Neutrophil (primary cell): ENCODE measurements around the gene PCSK6.

Source experiments
- H3K27ac ChIP-seq: fragments of 200-600 bp; sonication (generic); 2 replicates; pipeline ENCODE4 v1.5.1; 2016; ENCODE audit warnings: mild to moderate bottlenecking, moderate library complexity
- H3K27me3 ChIP-seq: fragments of 200-600 bp; sonication (generic); 2 replicates; pipeline ENCODE4 v1.6.0; 2016; ENCODE audit warnings: mild to moderate bottlenecking
- H3K36me3 ChIP-seq: fragments of 200-600 bp; sonication (generic); 2 replicates; pipeline ENCODE4 v1.5.1; 2017
- H3K4me1 ChIP-seq, 2 experiments: fragments of 200-600 bp in 1 of 2; sonication (generic) in 1 of 2; 1 replicate in 1 of 2; 2 replicates in 1 of 2; pipeline versions ENCODE4 v1.5.1 to v1.6.1; 2013 to 2016; ENCODE audit warnings: low read depth in 1 of 2, low read length in 1 of 2, mild to moderate bottlenecking in 1 of 2, moderate library complexity in 1 of 2; ENCODE audit not compliant: control insufficient read depth in 1 of 2, insufficient read depth in 1 of 2
- H3K4me3 ChIP-seq, 2 experiments: fragments of 200-600 bp in 1 of 2; sonication (generic) in 1 of 2; 1 replicate in 1 of 2; 2 replicates in 1 of 2; pipeline ENCODE4 v1.5.1; 2013 to 2016; ENCODE audit warnings: low read depth in 1 of 2, low read length in 1 of 2, mild to moderate bottlenecking in 1 of 2, moderate library complexity in 1 of 2
- H3K9me3 ChIP-seq: fragments of 200-600 bp; sonication (generic); 2 replicates; pipeline ENCODE4 v1.5.1; 2016
- CTCF ChIP-seq: fragments of 200-600 bp; sonication (generic); IDR thresholded peaks from 2 replicates; pipeline ENCODE4 v1.5.1; 2016; ENCODE audit warnings: antibody characterized with exemption

The PCSK6 gene

GRCh38 chr15:101453123-101454120 lies 36.1 kb downstream of the PCSK6 start:
- peaks cover 9 to 20% of the 10 kb centered on the region in 2 experiments for H3K4me1 ChIP-seq
- no peak for TF ChIP-seq CTCF
- no peak overlapping the region for H3K4me3 ChIP-seq
- H3K36me3 ChIP-seq, result no peaks in the 10 kb centered on the region
- H3K27ac ChIP-seq, result no peak overlapping the region
- peaks cover 13% of the 10 kb centered on the region for H3K27me3 ChIP-seq
- H3K9me3 ChIP-seq, result no peaks in the 10 kb centered on the region

DNA sequence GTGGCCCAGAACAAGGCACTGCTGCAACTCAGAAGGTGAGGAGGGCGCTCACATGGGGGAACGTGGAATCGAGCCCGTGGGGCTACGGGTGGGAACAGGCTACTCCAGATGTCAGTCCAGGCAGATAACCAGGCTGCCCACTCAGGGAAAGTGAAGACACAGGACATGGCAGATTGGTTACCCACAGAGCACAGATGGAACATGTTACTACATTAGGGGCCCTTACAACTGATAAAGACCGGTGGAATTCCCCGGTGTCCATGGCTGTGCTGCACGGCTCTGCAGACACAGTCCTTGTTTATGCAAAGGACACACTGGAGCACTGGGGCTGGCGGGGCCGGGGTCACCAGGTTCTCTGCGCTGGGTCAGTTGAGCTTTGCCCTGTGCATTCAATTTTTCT lies 36.9 kb downstream of the PCSK6 start:
- peaks cover 9 to 20% of the 10 kb centered on the region in 2 experiments for H3K4me1 ChIP-seq
- no peaks in the 10 kb centered on the region for H3K9me3 ChIP-seq
- peaks cover 13% of the 10 kb centered on the region for H3K27me3 ChIP-seq
- no peak for TF ChIP-seq CTCF
- H3K36me3 ChIP-seq, result no peaks in the 10 kb centered on the region
- H3K4me3 ChIP-seq, result no peak overlapping the region
- no peak overlapping the region for H3K27ac ChIP-seq

- TF ChIP-seq CTCF, result no peak
- no peak overlapping the region for H3K27ac ChIP-seq
Measured at GRCh38 chr15:101451846-101452245, 37.7 kb downstream of the PCSK6 start.

GRCh38 chr15:101451266-101451799 lies 38.2 kb downstream of the PCSK6 start:
- Histone ChIP-seq H3K9me3 (no peaks in the 10 kb centered on the region), H3K4me1 (peaks cover 14 to 24% of the 10 kb centered on the region in 2 experiments), H3K4me3 (no peak overlapping the region), H3K27ac (no peak overlapping the region), H3K36me3 (no peaks in the 10 kb centered on the region), H3K27me3 (peaks cover 13% of the 10 kb centered on the region)
- TF ChIP-seq CTCF, result no peak

More at GRCh38 chr15:101451846-101452245, 37.7 kb downstream of the PCSK6 start:
- no peaks in the 10 kb centered on the region for H3K36me3 ChIP-seq
- no peak overlapping the region for H3K4me3 ChIP-seq
- peaks cover 13% of the 10 kb centered on the region for H3K27me3 ChIP-seq
- H3K9me3 ChIP-seq, result no peaks in the 10 kb centered on the region
- H3K4me1 ChIP-seq, result peaks cover 9 to 20% of the 10 kb centered on the region in 2 experiments

DNA sequence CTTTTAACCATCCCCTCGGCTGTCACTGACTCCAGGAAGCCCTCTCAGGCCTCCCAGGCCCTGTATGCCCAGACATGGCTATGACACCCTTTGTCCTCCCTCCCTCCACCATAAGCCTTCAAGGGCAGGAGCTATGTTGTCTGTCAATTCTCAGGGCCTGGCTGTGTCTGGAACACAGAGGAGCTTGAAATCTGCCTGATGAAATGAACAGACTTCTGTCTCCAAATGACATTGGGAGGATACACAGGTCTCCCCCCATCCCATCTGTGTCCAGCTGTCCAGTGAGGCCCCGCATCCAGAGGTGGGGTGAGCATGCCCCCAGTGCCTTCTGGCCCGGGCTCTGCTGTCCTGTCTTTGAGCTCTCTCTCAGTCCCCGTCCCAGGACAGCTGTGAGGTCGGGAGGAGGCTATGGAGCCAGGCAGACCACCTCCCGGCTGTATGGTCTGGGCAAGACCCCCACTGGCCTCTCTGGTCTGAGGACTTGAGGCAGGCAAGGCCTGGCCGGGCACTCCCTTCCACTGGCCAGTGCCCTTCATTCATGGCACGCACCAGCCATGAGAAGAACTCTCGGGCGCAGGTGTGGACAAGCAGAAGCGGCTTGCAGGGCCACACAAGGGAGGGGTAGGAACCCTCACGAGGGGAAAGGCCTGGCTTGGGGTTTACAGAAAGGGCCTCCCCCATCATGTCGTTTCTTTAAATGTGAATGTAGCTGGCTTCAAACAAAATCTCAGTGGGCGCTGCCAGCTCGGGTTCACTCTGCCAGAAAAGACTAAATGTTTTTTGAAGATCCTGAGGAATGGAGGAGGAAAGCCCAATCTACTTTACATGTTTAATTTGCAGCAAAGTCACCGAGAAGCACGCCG lies 38.9 kb downstream of the PCSK6 start:
- Histone ChIP-seq H3K9me3 (no peaks in the 10 kb centered on the region), H3K4me3 (no peak overlapping the region), H3K27ac (no peak overlapping the region), H3K4me1 (peaks cover 21 to 28% of the 10 kb centered on the region in 2 experiments), H3K27me3 (peaks cover 13% of the 10 kb centered on the region), H3K36me3 (no peaks in the 10 kb centered on the region)
- no peak for TF ChIP-seq CTCF
